NCI-H526 treated with DMSO at 0.1 percent for 48 hours (cell line): ENCODE results near the gene PLD1.

Experiments used
- DNase-seq: peaks from one replicate; lab custom pipeline; 2025; lab: John Stamatoyannopoulos, UW

PLD1 gene

DNA sequence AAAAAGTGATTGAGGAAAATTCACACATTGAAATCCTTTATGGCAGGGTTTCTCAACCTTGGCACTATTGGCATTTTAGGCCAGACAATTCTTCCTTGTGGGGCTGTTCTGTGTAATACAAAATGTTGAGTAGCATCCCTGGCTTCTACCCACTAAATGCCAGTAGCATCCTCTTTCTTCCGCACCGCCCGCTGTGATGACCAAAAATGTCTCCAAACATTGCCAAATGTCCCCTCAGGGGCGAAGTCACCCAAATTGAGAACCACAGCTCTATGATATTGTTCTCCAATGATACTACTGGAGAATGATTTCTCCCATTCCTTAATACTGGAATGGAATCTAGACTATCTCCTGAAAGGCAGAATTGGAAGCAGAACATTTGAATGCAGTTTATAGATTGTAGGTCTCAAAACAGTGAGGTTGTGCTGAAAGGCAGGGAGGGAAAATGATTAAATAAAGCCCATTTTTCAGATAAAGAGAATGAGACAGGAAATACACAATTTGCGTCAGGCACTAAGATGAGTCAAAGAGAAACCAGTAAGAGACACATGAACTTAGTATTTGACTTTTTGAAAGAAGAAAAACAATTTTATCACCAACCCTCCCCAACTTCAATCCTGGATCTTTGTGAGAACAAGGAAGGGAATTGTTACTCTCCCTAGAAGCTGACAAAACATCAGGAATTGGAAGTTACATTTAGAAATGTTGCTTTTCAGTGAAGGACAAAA is 248.5 kb downstream of the PLD1 start:
- no peak for DNase-seq

DNA sequence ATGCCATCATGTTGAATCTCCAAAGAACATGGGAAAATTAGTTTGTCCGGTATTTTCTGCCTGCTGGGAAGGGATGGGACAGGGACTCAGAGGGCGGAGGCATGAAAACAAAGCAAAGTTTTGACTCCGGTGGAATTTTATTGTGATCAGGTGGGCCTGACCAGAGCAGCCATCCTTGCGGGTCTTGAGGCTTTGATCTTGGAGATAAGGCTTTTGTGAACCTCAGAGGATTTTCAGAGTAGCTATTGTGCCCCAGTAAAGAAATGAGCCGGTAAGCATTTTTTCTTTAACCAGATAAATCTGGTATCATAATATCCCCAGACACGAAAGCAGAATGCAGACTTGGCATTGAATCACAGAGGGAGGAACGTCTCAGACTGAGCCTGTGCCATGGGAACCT is 250.7 kb downstream of the PLD1 start:
- no peak for DNase-seq

- no peak for DNase-seq
Observed at GRCh38 chr3:171558188-171558696, 252.0 kb downstream of the PLD1 start.

GRCh38 chr3:171557173-171557572 is 253.1 kb downstream of the PLD1 start:
- DNase-seq: no peak

DNA sequence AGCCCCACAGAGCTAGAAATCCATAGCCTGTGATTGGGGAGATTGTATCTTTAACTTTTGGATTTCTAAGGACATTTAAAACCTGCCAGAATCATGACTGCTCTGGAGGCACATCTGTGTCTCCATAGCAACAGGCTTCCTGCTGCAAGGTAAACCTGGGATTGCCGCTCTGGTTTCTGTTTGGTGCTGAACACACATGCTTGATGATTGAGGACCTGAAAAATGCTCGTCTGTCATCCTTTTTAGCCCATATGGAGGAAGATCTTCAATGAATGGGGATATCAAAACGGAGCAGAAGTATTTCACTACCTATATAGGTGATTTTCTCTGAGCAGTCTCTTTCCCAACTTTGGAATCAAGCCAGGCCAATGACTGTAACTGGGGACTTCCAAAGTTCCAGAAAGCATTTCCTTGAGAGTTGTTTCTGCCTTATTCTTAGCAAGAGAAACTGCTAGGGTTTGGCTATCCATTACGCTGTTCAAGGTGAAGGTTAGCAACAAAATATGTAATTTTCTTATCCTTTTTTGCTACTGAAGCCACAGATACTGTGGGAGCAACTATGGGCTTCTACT is 253.6 kb downstream of the PLD1 start:
- no peak for DNase-seq

DNA sequence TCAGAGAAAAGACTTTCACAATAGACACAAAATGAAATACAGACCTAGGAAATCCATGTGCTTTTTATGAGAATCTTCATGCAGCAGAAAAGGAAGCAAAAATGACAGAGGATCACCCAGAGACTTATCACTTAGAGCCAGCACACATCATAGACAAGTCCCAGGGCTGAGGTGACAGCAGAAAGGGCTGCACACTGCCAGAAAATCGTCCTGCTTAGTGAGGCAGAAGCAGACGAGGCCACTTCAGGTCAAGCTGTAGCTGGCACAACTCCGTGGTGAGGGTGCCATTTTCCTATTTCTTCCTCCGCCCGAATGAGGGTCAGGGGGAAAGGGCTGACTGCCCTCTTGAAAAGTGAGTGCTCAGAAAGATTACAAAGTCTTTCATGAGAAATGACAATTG is 254.1 kb downstream of the PLD1 start:
- no peak for DNase-seq

DNA sequence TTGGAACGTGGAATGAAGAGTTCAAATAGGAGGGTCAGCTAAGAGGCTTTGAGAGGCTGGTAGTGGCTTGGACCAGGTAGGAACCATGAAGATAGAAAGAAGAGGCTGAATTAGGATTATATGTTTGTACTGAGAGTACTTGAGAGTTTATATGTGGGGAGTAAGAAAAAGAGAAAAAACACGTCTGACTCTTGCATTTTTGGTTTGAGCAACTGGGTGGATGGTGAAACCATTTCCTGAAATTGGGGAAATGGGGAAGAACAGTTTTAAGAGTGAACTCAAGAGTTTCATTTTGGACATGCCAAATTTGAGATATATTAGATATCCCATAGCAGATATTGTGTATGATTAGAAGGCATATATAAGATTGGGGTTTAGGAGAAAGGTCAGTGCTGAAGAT is 257.2 kb downstream of the PLD1 start:
- DNase-seq: no peak

- no peak for DNase-seq
Observed at GRCh38 chr3:171552531-171552930, 257.8 kb downstream of the PLD1 start.

- DNase-seq: no peak
Observed at GRCh38 chr3:171551296-171551695, 259.0 kb downstream of the PLD1 start.
